IMR-90 (cell line): ENCODE measurements around the gene ABCC9. TPM values are rescaled to one million over a fixed set of nuclear protein-coding genes. Genes with fewer than 3 reads are reported as not detected.

Source experiments
- ATAC-seq: fragments of 200-7000 bp; cut with Tn5 transposase; 2 replicates; pipeline ENCODE4 v1.9.1; 2020; ENCODE audit warnings: low read depth, mild to moderate bottlenecking, moderate library complexity
- BruUV-seq: library from RNA; stranded (reverse); fragments of 400-500 nt; replicated peaks from 2 replicates; lab custom pipeline; 2021; lab: Mats Ljungman, UMichigan
- CTCF ChIA-PET: fragments of 300-600 bp; formaldehyde crosslinking; extraction: SDS; loops from one replicate; lab custom pipeline; 2021; ENCODE audit warnings: antibody characterized with exemption; lab: Yijun Ruan, JAX
- POLR2A ChIA-PET: fragments of 300-600 bp; sonication (Branson Sonifier 250); formaldehyde crosslinking; loops from one replicate; lab custom pipeline; 2022; ENCODE audit warnings: antibody characterized with exemption; ENCODE audit not compliant: unreplicated experiment; lab: Charles Lee
- DNase-seq: peaks from one replicate; pipeline ENCODE4 v3.0.0; 2013
- H2AFZ ChIP-seq: replicated peaks from 2 replicates; pipeline ENCODE3; 2013; ENCODE audit warnings: low read length, mild to moderate bottlenecking; ENCODE audit not compliant: poor library complexity
- H2AK5ac ChIP-seq: 2 replicates; pipeline ENCODE4 v1.6.1; 2013; ENCODE audit warnings: low read depth, low read length, inconsistent platforms
- H2AK9ac ChIP-seq: replicated peaks from 2 replicates; pipeline ENCODE3; 2013; ENCODE audit warnings: mild to moderate bottlenecking, low read depth, low read length, moderate library complexity; ENCODE audit not compliant: poor library complexity
- H2BK120ac ChIP-seq: 2 replicates; pipeline ENCODE4 v1.6.1; 2013; ENCODE audit warnings: low read depth, low read length, inconsistent platforms
- H2BK15ac ChIP-seq: 3 replicates; pipeline ENCODE4 v1.6.1; 2013; ENCODE audit warnings: low read depth, low read length, inconsistent platforms
- H2BK20ac ChIP-seq: 2 replicates; pipeline ENCODE4 v1.6.1; 2013; ENCODE audit warnings: low read depth, mild to moderate bottlenecking, inconsistent platforms, low read length, moderate library complexity
- H2BK5ac ChIP-seq: 2 replicates; pipeline ENCODE4 v1.6.1; 2013; ENCODE audit warnings: mild to moderate bottlenecking, low read depth, low read length, inconsistent platforms; ENCODE audit not compliant: poor library complexity, severe bottlenecking
- H3K14ac ChIP-seq: replicated peaks from 2 replicates; pipeline ENCODE4 v1.6.1; 2013; ENCODE audit warnings: low read depth, low read length, inconsistent platforms
- H3K18ac ChIP-seq: 2 replicates; pipeline ENCODE4 v1.6.1; 2013; ENCODE audit warnings: low read depth, low read length, control low read depth
- H3K23ac ChIP-seq: 2 replicates; pipeline ENCODE4 v1.6.1; 2013; ENCODE audit warnings: low read depth, low read length, inconsistent platforms
- H3K27ac ChIP-seq: 2 replicates; pipeline ENCODE4 v1.5.1; 2013; ENCODE audit warnings: mild to moderate bottlenecking, control low read depth, low read length; ENCODE audit not compliant: insufficient read depth
- H3K27me3 ChIP-seq: 2 replicates; pipeline ENCODE4 v1.6.1; 2013; ENCODE audit warnings: low read length; ENCODE audit not compliant: control insufficient read depth, insufficient read depth
- H3K36me3 ChIP-seq: 2 replicates; pipeline ENCODE4 v1.6.1; 2013; ENCODE audit warnings: low read length, mixed read lengths; ENCODE audit not compliant: control insufficient read depth, insufficient read depth
- H3K4ac ChIP-seq: 2 replicates; pipeline ENCODE4 v1.6.1; 2013; ENCODE audit warnings: low read depth, low read length, inconsistent platforms
- H3K4me1 ChIP-seq: 2 replicates; pipeline ENCODE4 v1.6.1; 2013; ENCODE audit warnings: low read length, mixed read lengths; ENCODE audit not compliant: control insufficient read depth, insufficient read depth
- H3K4me2 ChIP-seq: 2 replicates; pipeline ENCODE4 v1.6.1; 2013; ENCODE audit warnings: low read depth, mild to moderate bottlenecking, control low read depth, low read length, moderate library complexity
- H3K4me3 ChIP-seq: 2 replicates; pipeline ENCODE4 v1.5.1; 2013; ENCODE audit warnings: low read depth, mild to moderate bottlenecking, control low read depth, low read length, moderate library complexity; ENCODE audit not compliant: insufficient read depth
- H3K56ac ChIP-seq: 2 replicates; pipeline ENCODE4 v1.6.1; 2013; ENCODE audit warnings: low read length, inconsistent platforms; ENCODE audit not compliant: insufficient read depth; ENCODE audit errors: extremely low read depth
- H3K79me1 ChIP-seq, 2 experiments: 2 replicates each; pipeline ENCODE4 v1.6.1; 2013; ENCODE audit warnings: low read length in 2 of 2, inconsistent platforms in 1 of 2, low read depth in 1 of 2
- H3K9ac ChIP-seq: 2 replicates; pipeline ENCODE4 v1.6.1; 2013; ENCODE audit warnings: low read depth, low read length, control low read depth
- H3K9me1 ChIP-seq: 2 replicates; pipeline ENCODE4 v1.6.1; 2013; ENCODE audit warnings: low read length, inconsistent platforms; ENCODE audit not compliant: insufficient read depth
- H3K9me3 ChIP-seq: 2 replicates; pipeline ENCODE4 v1.6.1; 2013; ENCODE audit warnings: low read length; ENCODE audit not compliant: control insufficient read depth, insufficient read depth
- H4K20me1 ChIP-seq: 2 replicates; pipeline ENCODE4 v1.6.1; 2013; ENCODE audit warnings: low read length, inconsistent platforms; ENCODE audit not compliant: insufficient read depth
- H4K5ac ChIP-seq: 2 replicates; pipeline ENCODE4 v1.6.1; 2013; ENCODE audit warnings: mild to moderate bottlenecking, low read depth, low read length, control low read depth
- H4K8ac ChIP-seq, 2 experiments: 2 replicates each; pipeline ENCODE4 v1.6.1; 2013; ENCODE audit warnings: low read depth in 2 of 2, low read length in 2 of 2, control low read depth in 1 of 2, inconsistent platforms in 1 of 2
- H4K91ac ChIP-seq: 2 replicates; pipeline ENCODE4 v1.6.1; 2013; ENCODE audit warnings: low read depth, low read length, inconsistent platforms; ENCODE audit not compliant: insufficient read depth
- BHLHE40 ChIP-seq: fragments of 150-350 bp; IDR thresholded peaks from 2 replicates; pipeline ENCODE4 v1.6.1; 2016; ENCODE audit warnings: mild to moderate bottlenecking, low read depth, low read length
- CEBPB ChIP-seq: IDR thresholded peaks from 2 replicates; pipeline ENCODE4 v1.6.1; 2012; ENCODE audit warnings: low read depth, low read length, improper control_type of control experiment
- CHD1 ChIP-seq: IDR thresholded peaks from 2 replicates; pipeline ENCODE4 v1.6.1; 2012; ENCODE audit warnings: low read depth, low read length, improper control_type of control experiment
- CTCF ChIP-seq: conservative IDR thresholded peaks from 2 replicates; pipeline ENCODE4 v1.5.1; 2012; ENCODE audit warnings: mild to moderate bottlenecking, low read depth, low read length, improper control_type of control experiment
- FOS ChIP-seq: fragments of 150-350 bp; IDR thresholded peaks from 2 replicates; pipeline ENCODE4 v1.6.1; 2016; ENCODE audit warnings: low read depth, low read length
- MAFK ChIP-seq: IDR thresholded peaks from 2 replicates; pipeline ENCODE4 v1.6.1; 2012; ENCODE audit warnings: low read depth, low read length, improper control_type of control experiment
- MAZ ChIP-seq: IDR thresholded peaks from 2 replicates; pipeline ENCODE4 v1.6.1; 2012; ENCODE audit warnings: low read depth, mild to moderate bottlenecking, low read length, improper control_type of control experiment, moderate library complexity, borderline replicate concordance
- MXI1 ChIP-seq: IDR thresholded peaks from 2 replicates; pipeline ENCODE4 v1.6.1; 2012; ENCODE audit warnings: low read depth, mild to moderate bottlenecking, low read length, moderate library complexity, borderline replicate concordance
- POLR2A ChIP-seq: IDR thresholded peaks from 2 replicates; pipeline ENCODE4 v1.6.1; 2012; ENCODE audit warnings: mild to moderate bottlenecking, low read depth, low read length
- RAD21 ChIP-seq: IDR thresholded peaks from 2 replicates; pipeline ENCODE4 v1.6.1; 2012; ENCODE audit warnings: low read length, improper control_type of control experiment
- RCOR1 ChIP-seq: IDR thresholded peaks from 2 replicates; pipeline ENCODE4 v1.6.1; 2012; ENCODE audit warnings: mild to moderate bottlenecking, low read length, improper control_type of control experiment; ENCODE audit not compliant: insufficient replicate concordance
- RFX5 ChIP-seq: IDR thresholded peaks from 2 replicates; pipeline ENCODE4 v1.8.0; 2012; ENCODE audit warnings: low read depth, mild to moderate bottlenecking, low read length, moderate library complexity
- SMC3 ChIP-seq: fragments of 150-350 bp; IDR thresholded peaks from 2 replicates; pipeline ENCODE4 v1.6.1; 2016; ENCODE audit warnings: low read depth, mild to moderate bottlenecking, antibody characterized with exemption, low read length, moderate library complexity
- USF2 ChIP-seq: fragments of 150-350 bp; IDR thresholded peaks from 2 replicates; pipeline ENCODE4 v1.6.1; 2017; ENCODE audit warnings: mild to moderate bottlenecking, antibody characterized with exemption, low read length, low read depth
- dilution Hi-C: fragments of 300-500 bp; cut with HindIII; formaldehyde crosslinking; loops from one replicate; pipeline ENCODE4 v1.14.3; 2018; ENCODE audit warnings: low sequenced_read_pairs; ENCODE audit not compliant: unreplicated experiment
- in situ Hi-C: fragments of 300-500 bp; cut with MboI; formaldehyde crosslinking; loops from 3 replicates; pipeline ENCODE4 v1.14.3; 2019; ENCODE audit warnings: low sequenced_read_pairs, inconsistent platforms, mixed read lengths
- intact Hi-C: fragments of 100-400 bp; cut with micrococcal nuclease; formaldehyde crosslinking; loops from 2 replicates; pipeline ENCODE4 v1.10.0; 2022
- polyA plus RNA-seq, 3 experiments: library from polyadenylated mRNA; depleted of rRNA; stranded (reverse); fragments of >200 nt; gene quantifications; 2 replicates each; pipeline ENCODE4 v1.2.3, GENCODE V29; 2012; ENCODE audit warnings: low replicate concordance in 1 of 3
- total RNA-seq: library from RNA; depleted of rRNA; stranded (reverse); fragments of >200 nt; gene quantifications from 2 replicates; pipeline ENCODE4 v1.2.3, GENCODE V29; 2012

ABCC9 gene
- total and polyA plus RNA-seq, 2 of the 4 experiments (the other 2 are of a cell fraction): 1.2 to 6.6 TPM

GRCh38 chr12:21813125-21813524, 128.1 kb downstream of the ABCC9 start:
- ATAC-seq (no peak), DNase-seq (no peak)
- CTCF ChIA-PET: interaction anchor here (0.6 kb wide), 1 partner anchor 9 kb away, joined by 5 read pairs; no protein-coding TSS in a partner anchor
- Histone ChIP-seq H2BK20ac (no peak overlapping the region), H4K91ac (no peak overlapping the region), H4K8ac (no peak overlapping the region), H3K4me2 (no peak overlapping the region), H4K20me1 (no peaks in the 10 kb centered on the region), H2AFZ (no peak overlapping the region), H2AK5ac (no peak overlapping the region), H4K5ac (no peak overlapping the region), H3K4me1 (no peaks in the 10 kb centered on the region), H3K9ac (no peak overlapping the region), H3K36me3 (no peaks in the 10 kb centered on the region), H3K14ac (no peak overlapping the region), H2AK9ac (no peak overlapping the region), H2BK5ac (no peak overlapping the region), H3K18ac (no peak overlapping the region), H3K79me1 (no peaks in the 10 kb centered on the region), H3K27me3 (no peaks in the 10 kb centered on the region), H3K23ac (no peak overlapping the region), H3K9me1 (no peaks in the 10 kb centered on the region), H3K4ac (no peak overlapping the region), H2BK120ac (no peak overlapping the region), H3K27ac (no peak overlapping the region), H2BK15ac (no peak overlapping the region), H3K9me3 (no peaks in the 10 kb centered on the region), H3K4me3 (no peak overlapping the region), H3K56ac (no peak overlapping the region)
- intact Hi-C loops: no loop called here
- in situ Hi-C loops: no loop called here
- POLR2A ChIA-PET: no interaction called here
- TF ChIP-seq BHLHE40: no peak
- no peak for TF ChIP-seq CTCF
- no peak for TF ChIP-seq MXI1
- TF ChIP-seq FOS: no peak
- no peak for TF ChIP-seq POLR2A
- TF ChIP-seq USF2: no peak
- TF ChIP-seq RFX5: no peak
- no peak for TF ChIP-seq CHD1
- no peak for TF ChIP-seq MAZ
- no peak for TF ChIP-seq CEBPB
- no peak for TF ChIP-seq RAD21
- TF ChIP-seq MAFK: no peak
- no peak for TF ChIP-seq RCOR1
- TF ChIP-seq SMC3: no peak
- BruUV-seq: no TSS peak
- dilution Hi-C loops: no loop called here
